A673 (cell line): Measurements from ENCODE around the gene ADCY5. TPM values are rescaled to one million over a fixed set of nuclear protein-coding genes. Genes with fewer than 3 reads are reported as not detected.

Source experiments
- BruUV-seq: library from RNA; stranded (reverse); fragments of 400-500 nt; replicated peaks from 2 replicates; lab custom pipeline; 2021; lab: Mats Ljungman, UMichigan
- CTCF ChIA-PET: fragments of 300-600 bp; sonication (Branson Sonifier 250); formaldehyde crosslinking; loops from one replicate; lab custom pipeline; 2022; ENCODE audit warnings: antibody characterized with exemption; lab: Charles Lee
- POLR2A ChIA-PET: fragments of 300-600 bp; sonication (Branson Sonifier 250); formaldehyde crosslinking; loops from one replicate; lab custom pipeline; 2022; ENCODE audit warnings: antibody characterized with exemption; ENCODE audit not compliant: low non-redundant PET; lab: Charles Lee
- DNase-seq: peaks from one replicate; pipeline ENCODE4 v3.0.0-alpha.2; 2015; ENCODE audit warnings: low spot score
- H3K27ac ChIP-seq: fragments of 200-600 bp; sonication (generic); 2 replicates; pipeline ENCODE4 v1.5.1; 2016; ENCODE audit warnings: mixed run types, low read depth, mild to moderate bottlenecking, mixed read lengths, antibody characterized with exemption, low read length; ENCODE audit not compliant: poor library complexity, severe bottlenecking
- H3K27me3 ChIP-seq: fragments of 200-600 bp; sonication (generic); replicated peaks from 2 replicates; pipeline ENCODE4 v1.6.1; 2017; ENCODE audit warnings: mixed run types, low read depth, mild to moderate bottlenecking, mixed read lengths, antibody characterized with exemption, low read length; ENCODE audit not compliant: insufficient read depth, poor library complexity
- H3K36me3 ChIP-seq: fragments of 200-600 bp; sonication (generic); 2 replicates; pipeline ENCODE4 v1.6.1; 2016; ENCODE audit warnings: mixed run types, mild to moderate bottlenecking, mixed read lengths, antibody characterized with exemption, low read length; ENCODE audit not compliant: insufficient read depth, poor library complexity, severe bottlenecking
- H3K4me1 ChIP-seq: fragments of 200-600 bp; sonication (generic); 2 replicates; pipeline ENCODE4 v1.6.1; 2017; ENCODE audit warnings: mixed run types, mild to moderate bottlenecking, mixed read lengths, antibody characterized with exemption, low read length; ENCODE audit not compliant: insufficient read depth, poor library complexity, severe bottlenecking
- H3K4me3 ChIP-seq: fragments of 200-600 bp; sonication (generic); 2 replicates; pipeline ENCODE4 v1.5.1; 2016; ENCODE audit warnings: low read depth, mixed run types, mild to moderate bottlenecking, mixed read lengths, low read length; ENCODE audit not compliant: poor library complexity, severe bottlenecking
- H3K9me3 ChIP-seq: fragments of 200-600 bp; sonication (generic); 2 replicates; pipeline ENCODE4 v1.6.1; 2016; ENCODE audit warnings: mixed run types, low read depth, mild to moderate bottlenecking, mixed read lengths, antibody characterized with exemption, low read length; ENCODE audit not compliant: poor library complexity, severe bottlenecking
- CTCF ChIP-seq: fragments of 300-800, 200-600 bp; sonication (generic); conservative IDR thresholded peaks from 2 replicates; pipeline ENCODE4 v1.5.1; 2017; ENCODE audit warnings: low read depth, mild to moderate bottlenecking, antibody characterized with exemption, low read length, moderate library complexity, mixed read lengths
- EZH2 ChIP-seq: fragments of 200-600 bp; sonication (generic); IDR thresholded peaks from 2 replicates; pipeline ENCODE4 v1.6.1; 2017; ENCODE audit warnings: borderline replicate concordance, low read depth, mild to moderate bottlenecking, mixed read lengths, antibody characterized with exemption, low read length; ENCODE audit not compliant: poor library complexity, severe bottlenecking
- intact Hi-C: fragments of 100-400 bp; cut with micrococcal nuclease; formaldehyde crosslinking; loops from one replicate; pipeline ENCODE4 v1.10.0; 2022; ENCODE audit not compliant: unreplicated experiment
- total RNA-seq: library from RNA; stranded (reverse); gene quantifications from 2 replicates; pipeline ENCODE4 v1.2.3, GENCODE V29; 2021

ADCY5 gene
- total RNA-seq, 1 experiment from 2014 or later: 0.21 TPM

- no peak for DNase-seq
- BruUV-seq: no TSS peak
- H3K4me3 ChIP-seq: no peak overlapping the region
- no peaks in the 10 kb centered on the region for H3K27me3 ChIP-seq
- no peak for TF ChIP-seq EZH2
- no peak for TF ChIP-seq CTCF
- POLR2A ChIA-PET: no interaction called here
- intact Hi-C loops: no loop called here
- no peak overlapping the region for H3K27ac ChIP-seq
- CTCF ChIA-PET: no interaction called here
- no peaks in the 10 kb centered on the region for H3K9me3 ChIP-seq
- no peaks in the 10 kb centered on the region for H3K4me1 ChIP-seq
- no peaks in the 10 kb centered on the region for H3K36me3 ChIP-seq
These were observed 163.8 kb downstream of the ADCY5 start for GRCh38 chr3:123285066-123285465.

- intact Hi-C loops: no loop called here
- TF ChIP-seq CTCF (no peak), EZH2 (no peak)
- DNase-seq: no peak
- Histone ChIP-seq H3K27me3 (no peaks in the 10 kb centered on the region), H3K27ac (no peak overlapping the region), H3K36me3 (no peaks in the 10 kb centered on the region), H3K4me1 (no peaks in the 10 kb centered on the region), H3K4me3 (no peak overlapping the region), H3K9me3 (no peaks in the 10 kb centered on the region)
- BruUV-seq: no TSS peak
- POLR2A ChIA-PET: no interaction called here
- CTCF ChIA-PET: no interaction called here
These were observed 164.4 kb downstream of the ADCY5 start for GRCh38 chr3:123284399-123285010.

GRCh38 chr3:123283657-123284398 is 165.1 kb downstream of the ADCY5 start:
- Histone ChIP-seq H3K27me3 (no peaks in the 10 kb centered on the region), H3K4me1 (no peaks in the 10 kb centered on the region), H3K36me3 (no peaks in the 10 kb centered on the region), H3K9me3 (no peaks in the 10 kb centered on the region), H3K4me3 (no peak overlapping the region), H3K27ac (no peak overlapping the region)
- TF ChIP-seq CTCF (no peak), EZH2 (no peak)
- ChIA-PET POLR2A (no interaction called here), CTCF (no interaction called here)
- intact Hi-C loops: no loop called here
- no TSS peak for BruUV-seq
- no peak for DNase-seq
